HepG2 (cell line): Measurements from ENCODE around the gene CDKN1C. TPM values are rescaled to one million over a fixed set of nuclear protein-coding genes. Genes with fewer than 3 reads are reported as not detected.
A peak's percentile ranks its signal among the peaks of the same experiment; 100 is the strongest.

Source experiments
- ATF7-NPFF ChIP-seq: sonication (generic); formaldehyde crosslinking; IDR thresholded peaks from 2 replicates; pipeline ENCODE4 v1.8.1; 2023; ENCODE audit warnings: mild to moderate bottlenecking, low read depth, missing genetic modification reagents, moderate library complexity
- CHCHD3 ChIP-seq: sonication (generic); formaldehyde crosslinking; IDR thresholded peaks from 2 replicates; pipeline ENCODE4 v1.8.0; 2022; ENCODE audit warnings: mild to moderate bottlenecking, missing genetic modification reagents, moderate library complexity
- CREB3 ChIP-seq: sonication (generic); formaldehyde crosslinking; IDR thresholded peaks from 2 replicates; pipeline ENCODE4 v1.5.0; 2020; ENCODE audit warnings: missing genetic modification reagents
- FOXK2 ChIP-seq: fragments of 450-650 bp; IDR thresholded peaks from 2 replicates; pipeline ENCODE4 v1.6.1; 2016
- SKI ChIP-seq: fragments of 450-650 bp; IDR thresholded peaks from one replicate; pipeline ENCODE4 v1.6.1; 2018; ENCODE audit warnings: mild to moderate bottlenecking; ENCODE audit not compliant: partially characterized antibody
- U2AF1 ChIP-seq: fragments of 200-400 bp; formaldehyde crosslinking; optimal IDR thresholded peaks from 2 replicates; pipeline ENCODE3; 2017; ENCODE audit warnings: mild to moderate bottlenecking, low read depth, low read length
- YEATS2 ChIP-seq: sonication (generic); formaldehyde crosslinking; IDR thresholded peaks from 2 replicates; pipeline ENCODE4 v1.4.0; 2020; ENCODE audit warnings: missing genetic modification reagents, borderline replicate concordance
- ZFP91 ChIP-seq: sonication (generic); formaldehyde crosslinking; IDR thresholded peaks from 2 replicates; pipeline ENCODE4 v1.9.0; 2022; ENCODE audit warnings: missing genetic modification reagents, mild to moderate bottlenecking, borderline replicate concordance
- ZNF232 ChIP-seq: sonication (generic); formaldehyde crosslinking; IDR thresholded peaks from 2 replicates; pipeline ENCODE4 v1.4.0; 2020; ENCODE audit warnings: missing genetic modification reagents, borderline replicate concordance
- ZNF451 ChIP-seq: sonication (generic); formaldehyde crosslinking; IDR thresholded peaks from 2 replicates; pipeline ENCODE4 v1.5.0; 2020; ENCODE audit warnings: mild to moderate bottlenecking, missing genetic modification reagents
- ZNF772 ChIP-seq: sonication (generic); formaldehyde crosslinking; IDR thresholded peaks from 2 replicates; pipeline ENCODE4 v1.5.0; 2020; ENCODE audit warnings: mild to moderate bottlenecking, missing genetic modification reagents
- polyA plus RNA-seq, 8 experiments: library from polyadenylated mRNA; depleted of rRNA in 3 of 8; stranded (reverse) in 7 of 8; unstranded in 1 of 8; fragments of >200 nt; fragmentation: Illumina TruSeq in 4 of 8; extraction: Trizol in 4 of 8; gene quantifications; 2 replicates each; pipeline versions ENCODE4 v1.2.1 to v1.2.3, GENCODE V29; 2011 to 2016; ENCODE audit warnings: low read depth in 4 of 8, missing spikeins in 1 of 8, mixed read lengths in 1 of 8; ENCODE audit not compliant: insufficient read depth in 1 of 8
- total RNA-seq, 5 experiments: library from RNA; depleted of rRNA; stranded (reverse); fragments of >200 nt; fragmentation: Illumina TruSeq; extraction: Trizol; gene quantifications; 2 replicates each; pipeline ENCODE4 v1.2.3, GENCODE V29; 2016; ENCODE audit warnings: low read depth in 1 of 5

CDKN1C gene
- total and polyA plus RNA-seq, 2 of the 13 experiments (the other 11 are each of a cell fraction or from before 2014, with no cell fraction given) = not detected

GRCh38 chr11:2901854-2902783 lies 16.5 kb upstream of the CDKN1C start (continued):
- 0 out of 2 replicates have a peak, but pooled peaks have one; percentile 41 for TF ChIP-seq CREB3 (CRISPR knock-in tag)
- TF ChIP-seq SKI = no peak
- no peak for TF ChIP-seq U2AF1
- peak; percentile 2; the same call in 1 of the 2 replicates for TF ChIP-seq ATF7-NPFF (CRISPR knock-in tag)
- TF ChIP-seq ZFP91 (CRISPR knock-in tag) = peak; percentile 6; the same call in 1 of the 2 replicates
- no peak for TF ChIP-seq YEATS2
- peak; percentile 86; the same call in 1 of the 2 replicates for TF ChIP-seq CHCHD3 (CRISPR knock-in tag)
- 0 out of 2 replicates have a peak, but pooled peaks have one; percentile 9 for TF ChIP-seq ZNF451 (CRISPR knock-in tag)
- no peak for TF ChIP-seq FOXK2
- TF ChIP-seq ZNF772 (CRISPR knock-in tag) = peak; percentile 83
- TF ChIP-seq ZNF232 (CRISPR knock-in tag) = no peak
